HepG2 (cell line): ENCODE measurements around the gene NLRP6. TPM values are rescaled to one million over a fixed set of nuclear protein-coding genes. Genes with fewer than 3 reads are reported as not detected.

Experiments
- ADNP ChIP-seq: sonication (generic); formaldehyde crosslinking; IDR thresholded peaks from 2 replicates; pipeline ENCODE4 v1.4.0; 2020; ENCODE audit warnings: missing genetic modification reagents
- ATF5 ChIP-seq: sonication (generic); formaldehyde crosslinking; IDR thresholded peaks from 2 replicates; pipeline ENCODE4 v1.4.0; 2020; ENCODE audit warnings: mild to moderate bottlenecking, low read depth, missing genetic modification reagents
- CCAR2 ChIP-seq: fragments of 200-400 bp; formaldehyde crosslinking; optimal IDR thresholded peaks from 2 replicates; pipeline ENCODE3; 2018; ENCODE audit warnings: low read depth, mild to moderate bottlenecking, low read length, moderate library complexity
- GTF2F1 ChIP-seq: fragments of 150-350 bp; IDR thresholded peaks from 2 replicates; pipeline ENCODE4 v1.6.1; 2014; ENCODE audit warnings: low read length
- IRF9 ChIP-seq: sonication (generic); formaldehyde crosslinking; IDR thresholded peaks from 2 replicates; pipeline ENCODE4 v1.8.0; 2022; ENCODE audit warnings: missing genetic modification reagents, mild to moderate bottlenecking, borderline replicate concordance
- MEIS1 ChIP-seq: sonication (generic); formaldehyde crosslinking; IDR thresholded peaks from 2 replicates; pipeline ENCODE4 v1.9.0; 2021; ENCODE audit warnings: mild to moderate bottlenecking, missing genetic modification reagents, moderate library complexity, borderline replicate concordance
- RCOR2 ChIP-seq: IDR thresholded peaks from 2 replicates; pipeline ENCODE4 v1.6.1; 2016; ENCODE audit warnings: missing biosample characterization, missing genetic modification reagents
- SIN3B ChIP-seq: fragments of 150-350 bp; IDR thresholded peaks from 2 replicates; pipeline ENCODE4 v1.6.1; 2014; ENCODE audit warnings: low read length
- SMAD3 ChIP-seq: sonication (generic); formaldehyde crosslinking; IDR thresholded peaks from 2 replicates; pipeline ENCODE4 v1.4.0; 2020; ENCODE audit warnings: missing genetic modification reagents
- SNAPC2 ChIP-seq: sonication (generic); formaldehyde crosslinking; IDR thresholded peaks from 2 replicates; pipeline ENCODE4 v1.8.1; 2022; ENCODE audit warnings: mild to moderate bottlenecking, missing genetic modification reagents
- SOX6 ChIP-seq, 2 experiments: fragments of 450-650 bp in 1 of 2; sonication (generic) in 1 of 2; formaldehyde crosslinking in 1 of 2; IDR thresholded peaks; 2 replicates each; pipeline versions ENCODE4 v1.4.0 to v1.6.1; 2017 to 2020; ENCODE audit warnings: antibody characterized with exemption in 1 of 2, mild to moderate bottlenecking in 1 of 2, missing genetic modification reagents in 1 of 2
- SUZ12 ChIP-seq: fragments of 150-350 bp; IDR thresholded peaks from 2 replicates; pipeline ENCODE4 v1.6.1; 2014; ENCODE audit warnings: low read depth, low read length
- ZBTB33 ChIP-seq: sonication (generic); formaldehyde crosslinking; IDR thresholded peaks from 2 replicates; pipeline ENCODE4 v1.4.0; 2020; ENCODE audit warnings: missing genetic modification reagents
- ZFP36L2 ChIP-seq: sonication (generic); formaldehyde crosslinking; IDR thresholded peaks from 2 replicates; pipeline ENCODE4 v1.4.0; 2020; ENCODE audit warnings: missing genetic modification reagents
- ZMYM2 ChIP-seq: sonication (generic); formaldehyde crosslinking; IDR thresholded peaks from 2 replicates; pipeline ENCODE4 v1.8.0; 2022; ENCODE audit warnings: mild to moderate bottlenecking, missing genetic modification reagents
- ZNF136 ChIP-seq: sonication (generic); formaldehyde crosslinking; IDR thresholded peaks from 2 replicates; pipeline ENCODE4 v1.8.1; 2022; ENCODE audit warnings: low read depth, mild to moderate bottlenecking, moderate library complexity, missing genetic modification reagents
- ZNF234 ChIP-seq: sonication (generic); formaldehyde crosslinking; conservative IDR thresholded peaks from 2 replicates; pipeline ENCODE4 v1.5.1; 2020; ENCODE audit warnings: mild to moderate bottlenecking, missing genetic modification reagents
- ZNF264 ChIP-seq: sonication (generic); formaldehyde crosslinking; IDR thresholded peaks from 2 replicates; pipeline ENCODE4 v1.4.0; 2020; ENCODE audit warnings: missing genetic modification reagents
- ZNF275 ChIP-seq: sonication (generic); formaldehyde crosslinking; IDR thresholded peaks from 2 replicates; pipeline ENCODE4 v1.8.0; 2022; ENCODE audit warnings: missing genetic modification reagents, mild to moderate bottlenecking, inconsistent platforms, borderline replicate concordance
- ZNF33A ChIP-seq: sonication (generic); formaldehyde crosslinking; IDR thresholded peaks from 2 replicates; pipeline ENCODE4 v1.5.1; 2020; ENCODE audit warnings: missing genetic modification reagents, mild to moderate bottlenecking, moderate library complexity, borderline replicate concordance
- ZNF713 ChIP-seq: sonication (generic); formaldehyde crosslinking; IDR thresholded peaks from 2 replicates; pipeline ENCODE4 v1.4.0; 2020; ENCODE audit warnings: mild to moderate bottlenecking, missing genetic modification reagents
- ZSCAN21 ChIP-seq: sonication (generic); formaldehyde crosslinking; IDR thresholded peaks from 2 replicates; pipeline ENCODE4 v1.8.0; 2022; ENCODE audit warnings: mild to moderate bottlenecking, missing genetic modification reagents, moderate library complexity, borderline replicate concordance
- polyA plus RNA-seq, 8 experiments: library from polyadenylated mRNA; depleted of rRNA in 3 of 8; stranded (reverse) in 7 of 8; unstranded in 1 of 8; fragments of >200 nt; fragmentation: Illumina TruSeq in 4 of 8; extraction: Trizol in 4 of 8; gene quantifications; 2 replicates each; pipeline versions ENCODE4 v1.2.1 to v1.2.3, GENCODE V29; 2011 to 2016; ENCODE audit warnings: low read depth in 4 of 8, missing spikeins in 1 of 8, mixed read lengths in 1 of 8; ENCODE audit not compliant: insufficient read depth in 1 of 8
- total RNA-seq, 5 experiments: library from RNA; depleted of rRNA; stranded (reverse); fragments of >200 nt; fragmentation: Illumina TruSeq; extraction: Trizol; gene quantifications; 2 replicates each; pipeline ENCODE4 v1.2.3, GENCODE V29; 2016; ENCODE audit warnings: low read depth in 1 of 5
- TF ChIP-seq, protein P1 (sequence below): IDR thresholded peaks from 2 replicates; pipeline ENCODE4 v1.6.1; 2012; ENCODE audit warnings: inconsistent platforms

The NLRP6 gene
- total and polyA plus RNA-seq, 2 of the 13 experiments (the other 11 are each of a cell fraction or from before 2014, with no cell fraction given), result not detected

DNA sequence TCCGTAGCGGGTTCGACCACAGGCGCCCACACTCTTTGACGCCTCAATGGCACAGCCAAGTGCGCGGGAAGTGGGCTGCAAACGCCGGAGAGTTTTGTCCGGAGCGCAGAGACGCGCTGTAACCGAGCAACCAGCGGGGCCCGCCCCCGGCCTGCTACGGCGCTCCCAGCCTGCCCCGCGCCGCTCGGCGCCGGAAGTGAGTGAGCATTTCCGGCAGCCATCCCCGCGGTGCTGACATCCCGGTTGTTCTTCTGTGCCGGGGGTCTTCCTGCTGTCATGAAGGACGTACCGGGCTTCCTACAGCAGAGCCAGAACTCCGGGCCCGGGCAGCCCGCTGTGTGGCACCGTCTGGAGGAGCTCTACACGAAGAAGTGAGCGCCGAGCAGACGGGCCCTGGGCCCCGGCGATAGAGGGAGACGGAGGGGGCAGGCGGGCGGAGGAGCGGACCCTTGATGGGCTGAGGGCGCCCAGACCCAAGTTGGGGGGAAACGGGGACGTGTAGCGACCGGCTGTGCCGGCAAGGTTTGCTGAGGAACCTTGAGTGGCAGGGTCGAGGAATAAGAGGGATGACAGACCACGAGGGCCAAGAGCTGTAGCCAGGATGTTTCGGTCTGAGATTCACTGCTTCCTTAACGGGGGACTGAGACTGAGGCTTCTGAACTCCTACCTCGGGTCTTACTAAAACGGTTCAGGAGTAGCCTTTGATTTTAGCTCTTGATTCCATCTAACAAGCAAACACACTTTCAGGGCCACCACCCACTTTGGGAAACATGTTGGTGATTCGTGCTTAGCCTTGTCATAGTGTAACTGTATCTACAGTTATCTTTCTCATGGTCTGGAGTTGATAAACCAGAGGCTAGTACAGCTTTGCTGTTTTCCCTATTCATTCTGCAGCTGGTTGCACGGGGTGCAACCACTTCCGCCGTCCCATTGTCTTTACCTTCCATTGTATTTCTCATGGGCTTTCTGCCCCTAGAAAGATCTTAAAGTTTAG lies 41.1 kb upstream of the NLRP6 start, which contains the start of gene PSMD13 (continued):
- TF ChIP-seq ZNF275 (0 out of 2 replicates have a peak, but pooled peaks have one; percentile 34), ZBTB33 (CRISPR knock-in tag) (no peak), ZNF33A (CRISPR knock-in tag) (no peak), SUZ12 (peak; percentile 54; the same call in 1 of the 2 replicates), ATF5 (no peak), ZMYM2 (CRISPR knock-in tag) (no peak), ZFP36L2 (peak; percentile 52; the same call in 1 of the 2 replicates), SNAPC2 (CRISPR knock-in tag) (no peak), ADNP (CRISPR knock-in tag) (no peak), ZNF234 (CRISPR knock-in tag) (no peak), ZSCAN21 (CRISPR knock-in tag) (peak; percentile 45; the same call in 1 of the 2 replicates), MEIS1 (CRISPR knock-in tag) (peak; percentile 29; the same call in 1 of the 2 replicates), ZNF136 (CRISPR knock-in tag) (0 out of 2 replicates have a peak, but pooled peaks have one; percentile 46), GTF2F1 (no peak), SOX6 (IDR thresholded peaks at IDR 0.05) (no peak), SOX6 (CRISPR knock-in tag; IDR thresholded peaks at IDR 0.05) (peak; percentile 48; the same call in 1 of the 2 replicates), ZNF713 (CRISPR knock-in tag) (peak; percentile 69; the same call in 1 of the 2 replicates), SMAD3 (CRISPR knock-in tag) (peak; percentile 37; the same call in 1 of the 2 replicates), IRF9 (CRISPR knock-in tag) (peak; percentile 41; the same call in 1 of the 2 replicates), RCOR2 (CRISPR knock-in tag) (no peak), ZNF264 (peak; percentile 72; the same call in 1 of the 2 replicates), SIN3B (peak; percentile 65), CCAR2 (no peak)
- TF ChIP-seq, protein P1, sequence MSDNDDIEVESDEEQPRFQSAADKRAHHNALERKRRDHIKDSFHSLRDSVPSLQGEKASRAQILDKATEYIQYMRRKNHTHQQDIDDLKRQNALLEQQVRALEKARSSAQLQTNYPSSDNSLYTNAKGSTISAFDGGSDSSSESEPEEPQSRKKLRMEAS, result no peak
